ENCODE results near the gene GOSR1.
"Not testable (repeated sequence)": the region's sequence is repeated elsewhere in the genome, so short reads cannot be mapped to it uniquely, and the experiment has no call there.

DNA sequence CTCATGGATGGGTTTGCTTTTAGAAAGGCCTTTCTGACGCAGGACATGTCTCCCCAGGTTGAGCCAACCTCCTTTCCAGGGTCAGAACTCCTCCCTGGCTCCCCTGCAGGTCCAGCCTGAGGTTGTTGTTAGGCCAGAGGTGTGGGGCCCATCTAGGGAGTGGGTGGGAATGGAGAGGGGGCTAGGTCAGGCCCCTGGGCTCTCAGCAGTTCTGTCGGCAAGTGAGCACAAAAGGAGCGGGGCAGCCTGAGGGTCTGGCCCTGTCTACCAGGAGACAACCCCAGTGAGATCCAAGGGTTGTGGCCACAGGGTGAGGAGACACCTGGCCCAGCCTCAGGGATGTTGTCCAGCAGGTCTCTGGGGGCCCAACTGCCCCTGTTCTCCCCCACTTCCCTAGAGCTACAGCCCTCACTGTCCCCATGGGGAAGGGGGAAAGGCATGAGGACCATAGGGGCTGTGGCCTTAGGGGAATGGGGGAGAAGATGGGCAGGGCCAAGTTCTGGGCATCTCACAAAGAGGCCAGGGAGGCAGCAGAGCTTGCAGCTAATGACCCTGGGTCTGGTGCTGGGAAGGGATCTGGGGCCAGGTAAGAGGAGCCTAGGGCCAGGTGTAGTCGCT lies 76.7 kb downstream of the GOSR1 start:
- not testable (repeated sequence) for TF ChIP-seq POLR2AphosphoS5, POLR2A (IDR thresholded peaks at IDR 0.05)
